HG03521 (cell line): ENCODE measurements around the gene TTLL10.

Experiments
- ATAC-seq: cut with Tn5 transposase; IDR thresholded peaks from one replicate; pipeline ENCODE4 v1.9.1; 2021; ENCODE audit warnings: mild to moderate bottlenecking, moderate library complexity; ENCODE audit not compliant: unreplicated experiment

TTLL10 gene

DNA sequence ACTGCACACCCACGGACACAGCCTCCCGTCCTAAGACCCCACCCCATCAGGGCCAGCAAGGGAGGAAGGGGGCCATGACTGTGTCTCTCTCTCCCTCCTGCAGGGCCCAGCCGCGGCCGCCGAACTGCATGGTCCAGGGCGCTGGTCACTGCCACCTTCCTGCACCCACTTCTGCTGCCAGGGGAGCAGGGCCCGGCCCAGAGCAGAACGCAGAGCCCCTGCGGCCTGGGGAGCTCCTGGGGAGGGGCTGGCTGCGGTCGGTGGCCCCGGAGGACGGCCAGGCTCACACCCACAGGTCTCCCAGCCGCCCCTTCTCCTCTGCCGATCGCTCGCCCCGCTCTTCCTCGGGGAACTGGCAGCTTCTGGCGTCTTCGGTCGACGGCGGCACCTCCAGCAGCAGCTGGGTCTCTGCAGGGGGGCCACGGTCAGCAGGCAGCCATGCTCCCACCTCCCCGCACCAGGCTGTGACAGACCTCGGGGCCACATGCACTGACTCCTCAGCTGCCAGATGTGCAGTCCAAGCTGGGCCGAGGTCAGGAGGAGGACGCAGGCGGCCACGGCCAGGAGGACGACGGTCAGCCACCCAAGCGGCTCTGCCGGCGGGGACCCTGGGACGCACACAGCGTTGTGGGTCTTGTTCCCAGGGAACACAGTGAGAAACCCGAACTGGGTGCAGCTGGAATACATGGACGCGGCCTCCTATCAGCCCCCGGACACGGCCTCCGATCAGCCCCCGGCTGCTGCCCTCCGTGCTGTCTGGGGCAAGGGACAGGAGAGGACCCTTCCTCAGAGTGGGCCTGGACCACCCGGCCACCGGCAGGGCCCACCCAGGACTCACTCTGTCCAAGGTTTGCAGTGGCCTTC is 30.1 kb downstream of the TTLL10 start:
- ATAC-seq: no peak

- no peak for ATAC-seq
Measured at GRCh38 chr1:1204425-1204920, 30.8 kb downstream of the TTLL10 start.

DNA sequence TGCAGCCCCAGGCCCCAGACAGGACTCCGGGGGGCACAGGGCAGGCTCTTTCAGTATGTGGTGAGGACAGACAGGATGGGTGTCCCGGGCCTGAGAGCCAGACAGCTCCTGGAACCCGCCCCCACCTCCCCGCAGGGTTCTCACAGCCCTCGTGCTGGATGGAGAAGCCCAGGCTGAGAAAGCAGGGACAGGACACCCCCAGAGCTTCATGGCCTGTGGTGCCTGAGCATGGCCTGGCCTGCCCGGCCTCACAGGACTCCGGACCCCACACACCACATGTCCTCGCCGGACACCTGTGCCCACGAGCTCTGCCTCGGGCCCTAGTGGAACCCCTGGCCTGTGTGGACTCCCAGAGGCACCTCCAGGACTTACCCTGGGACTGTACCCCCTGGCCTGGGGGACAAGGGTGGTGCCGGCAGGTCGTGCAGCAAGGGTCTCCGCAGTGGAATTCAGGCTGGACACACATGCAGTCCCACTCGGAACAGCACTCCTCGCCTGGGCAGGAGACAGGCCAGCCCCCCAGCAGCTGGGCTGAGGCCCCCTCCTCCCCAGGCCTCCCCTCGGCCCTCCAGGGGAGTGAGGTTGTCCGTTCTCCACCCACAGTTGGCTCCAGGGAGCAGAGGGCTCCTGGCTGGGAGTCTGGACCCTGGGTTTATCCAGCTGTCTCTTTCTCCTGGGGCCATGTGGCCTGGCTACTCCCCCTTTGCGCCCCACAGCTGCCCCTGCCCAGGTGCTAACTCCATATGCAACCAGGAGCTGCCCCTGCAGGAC is 31.5 kb downstream of the TTLL10 start:
- no peak for ATAC-seq

GRCh38 chr1:1205769-1206375 is 32.2 kb downstream of the TTLL10 start:
- no peak for ATAC-seq

DNA sequence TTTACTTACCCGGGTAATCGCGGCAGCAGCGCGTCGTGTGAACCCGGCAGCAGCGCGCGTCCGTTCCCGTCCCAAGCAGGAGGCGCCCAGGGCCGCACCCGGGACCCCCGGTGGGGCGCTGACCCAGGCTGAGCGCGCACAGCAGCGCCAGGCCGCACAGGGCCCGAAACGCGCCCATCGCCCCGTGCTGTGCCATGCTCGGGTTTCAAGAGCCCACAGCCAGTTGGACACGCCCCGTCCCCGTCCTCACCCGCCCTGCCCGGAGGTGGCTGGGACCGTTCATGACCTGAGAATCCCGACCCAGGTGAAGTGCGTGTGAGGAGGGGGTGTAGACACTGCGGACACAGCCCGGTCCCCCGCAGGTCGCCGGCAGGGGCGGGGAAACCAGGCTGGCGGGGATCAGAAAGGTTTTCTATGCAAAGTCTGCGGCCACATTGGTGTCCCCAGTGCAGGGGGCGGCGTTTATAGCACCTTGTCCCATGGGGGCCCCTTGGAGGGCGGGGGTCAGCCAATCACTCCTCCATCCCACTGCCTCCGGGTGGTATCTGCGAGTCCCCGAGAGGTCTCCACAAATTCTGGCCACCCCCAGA is 32.8 kb downstream of the TTLL10 start, which contains the start of gene TNFRSF18:
Gene TNFRSF18, minus strand, starts transcription at position 217 of the 590 bp plus-strand sequence. Its CDS starts 21 bp downstream, at position 196.
- no peak for ATAC-seq

- ATAC-seq: no peak
Measured at GRCh38 chr1:1206966-1207531, 33.4 kb downstream of the TTLL10 start.

- no peak for ATAC-seq
Measured at GRCh38 chr1:1207571-1207892, 33.9 kb downstream of the TTLL10 start.

- ATAC-seq: no peak
Measured at GRCh38 chr1:1208713-1209433, 35.2 kb downstream of the TTLL10 start.

GRCh38 chr1:1210726-1211540 is 37.3 kb downstream of the TTLL10 start:
- ATAC-seq: no peak

GRCh38 chr1:1211541-1212441 is 38.1 kb downstream of the TTLL10 start:
- ATAC-seq: no peak

GRCh38 chr1:1212780-1213344 is 39.2 kb downstream of the TTLL10 start:
- ATAC-seq: no peak

- ATAC-seq: no peak
Measured at GRCh38 chr1:1213345-1214265, 39.9 kb downstream of the TTLL10 start, which contains the start of gene TNFRSF4. TSS of gene TNFRSF4 (minus strand) at chr1:1214153. CDS start at chr1:1214127, 26 bp downstream.

DNA sequence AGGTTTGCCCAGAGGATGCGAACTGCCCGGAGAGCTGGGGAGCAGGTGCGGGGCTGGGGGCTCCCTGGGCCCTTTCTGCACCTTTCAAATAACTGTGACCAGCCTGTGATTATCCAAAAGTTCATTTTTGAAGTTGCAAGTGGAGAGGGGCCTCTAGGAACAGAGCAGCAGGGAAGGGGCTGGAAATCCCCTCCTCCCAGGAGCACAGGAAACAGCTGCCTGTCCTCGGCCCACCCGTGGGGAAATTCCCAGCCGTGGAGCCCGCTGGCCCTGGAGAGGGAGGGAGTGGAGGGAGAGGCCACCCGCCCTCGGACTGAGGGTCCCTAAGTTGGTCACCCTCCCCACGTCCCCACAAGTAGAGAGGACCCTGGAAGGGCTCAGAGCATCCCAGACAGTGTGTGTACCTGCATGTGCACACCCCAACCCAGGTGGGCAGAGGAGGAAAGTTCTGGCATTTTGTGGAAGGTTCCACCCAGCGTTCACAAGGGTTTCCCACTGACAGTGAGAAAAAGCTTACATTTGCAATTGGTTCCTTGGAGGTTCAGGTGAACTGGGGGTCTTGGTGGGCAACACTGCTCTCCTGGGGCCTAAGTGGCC is 41.5 kb downstream of the TTLL10 start:
- no peak for ATAC-seq

GRCh38 chr1:1215881-1216605 is 42.4 kb downstream of the TTLL10 start:
- no peak for ATAC-seq

- no peak for ATAC-seq
Measured at GRCh38 chr1:1216770-1217620, 43.3 kb downstream of the TTLL10 start.
